Activated CD8-positive, alpha-beta memory T cell treated with anti-CD3 and anti-CD28 coated beads for 48 hours (primary cell): ENCODE results near the gene TRAF1.
"Not testable (repeated sequence)": the region's sequence is repeated elsewhere in the genome, so short reads cannot be mapped to it uniquely, and the experiment has no call there.

Experiments
- DNase-seq, 3 experiments: peaks; one replicate each; pipeline ENCODE4 v3.0.0-alpha.2; 2020; ENCODE audit warnings: low read depth in 2 of 3, low spot score in 2 of 3

The TRAF1 gene, protein sequence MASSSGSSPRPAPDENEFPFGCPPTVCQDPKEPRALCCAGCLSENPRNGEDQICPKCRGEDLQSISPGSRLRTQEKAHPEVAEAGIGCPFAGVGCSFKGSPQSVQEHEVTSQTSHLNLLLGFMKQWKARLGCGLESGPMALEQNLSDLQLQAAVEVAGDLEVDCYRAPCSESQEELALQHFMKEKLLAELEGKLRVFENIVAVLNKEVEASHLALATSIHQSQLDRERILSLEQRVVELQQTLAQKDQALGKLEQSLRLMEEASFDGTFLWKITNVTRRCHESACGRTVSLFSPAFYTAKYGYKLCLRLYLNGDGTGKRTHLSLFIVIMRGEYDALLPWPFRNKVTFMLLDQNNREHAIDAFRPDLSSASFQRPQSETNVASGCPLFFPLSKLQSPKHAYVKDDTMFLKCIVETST

DNA sequence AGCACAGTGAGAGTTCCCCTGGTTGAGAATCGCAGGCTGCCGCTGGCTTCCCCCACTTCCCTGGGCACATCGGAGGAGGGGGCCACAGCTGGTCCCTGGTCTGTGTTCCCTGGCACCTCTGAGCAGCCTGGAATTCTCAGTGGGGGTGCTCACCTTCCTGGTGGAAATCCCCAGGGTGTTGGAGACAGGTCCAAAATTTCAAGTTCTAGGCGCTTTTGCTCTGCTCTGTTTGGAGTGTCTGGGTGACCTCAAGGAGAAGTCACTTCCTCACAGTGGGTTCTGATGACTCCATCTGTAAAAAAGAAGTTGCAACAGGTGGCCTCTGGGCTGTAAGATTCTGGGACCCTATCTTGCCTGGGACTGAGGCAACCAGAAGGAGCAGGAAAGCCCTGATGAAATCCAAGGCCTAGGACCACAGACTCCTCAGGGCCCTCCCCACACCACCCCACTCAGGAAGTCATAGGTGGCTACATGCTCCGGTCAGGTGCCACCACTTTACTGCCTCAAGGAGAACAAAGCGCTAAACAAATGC, at the start of gene TRAF1:
Gene TRAF1 (minus strand): TSS at position 400 of the 532 bp plus-strand sequence. CDS start 721 bp downstream, outside the sequence.
- no peak for DNase-seq

DNA sequence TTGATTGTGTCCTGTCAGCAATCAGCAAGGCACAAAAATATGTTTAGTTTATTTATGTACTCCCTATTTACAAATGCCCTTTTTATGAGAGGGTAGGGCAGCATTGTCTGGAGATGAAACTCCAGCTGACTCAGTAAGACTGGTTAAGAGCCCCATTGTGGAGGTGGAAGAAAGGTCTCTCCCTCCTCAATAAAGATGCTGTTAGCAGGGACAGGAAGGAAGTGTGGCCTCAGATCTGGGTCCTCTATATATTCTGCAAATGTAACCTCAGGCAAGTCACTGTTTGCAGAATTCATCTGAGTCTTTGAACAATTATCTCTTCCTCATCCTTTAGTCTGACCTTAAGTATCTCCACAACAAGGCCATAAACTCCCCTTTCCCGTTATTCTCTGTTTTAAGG, 48.3 kb upstream of the TRAF1 start:
- no peak for DNase-seq

DNA sequence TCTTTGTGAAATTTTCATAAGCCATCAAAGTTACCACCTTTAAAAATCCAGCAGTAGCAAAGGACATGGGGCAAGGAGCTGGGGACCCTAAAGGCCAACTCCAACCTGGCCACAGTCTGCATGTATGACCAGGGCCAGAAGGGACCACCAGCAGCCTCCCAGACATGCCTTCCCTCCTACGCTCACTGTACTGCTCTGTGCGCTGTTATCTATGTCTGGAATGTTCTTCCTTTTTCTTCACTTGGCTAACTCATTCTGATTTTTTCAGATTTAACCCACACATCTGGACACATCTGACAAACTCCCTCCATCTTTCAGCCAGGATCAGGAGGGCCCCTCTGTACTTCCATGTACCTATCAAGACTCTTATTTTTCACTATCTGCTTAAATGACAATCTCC, 47.6 kb upstream of the TRAF1 start:
- DNase-seq = no peak

DNA sequence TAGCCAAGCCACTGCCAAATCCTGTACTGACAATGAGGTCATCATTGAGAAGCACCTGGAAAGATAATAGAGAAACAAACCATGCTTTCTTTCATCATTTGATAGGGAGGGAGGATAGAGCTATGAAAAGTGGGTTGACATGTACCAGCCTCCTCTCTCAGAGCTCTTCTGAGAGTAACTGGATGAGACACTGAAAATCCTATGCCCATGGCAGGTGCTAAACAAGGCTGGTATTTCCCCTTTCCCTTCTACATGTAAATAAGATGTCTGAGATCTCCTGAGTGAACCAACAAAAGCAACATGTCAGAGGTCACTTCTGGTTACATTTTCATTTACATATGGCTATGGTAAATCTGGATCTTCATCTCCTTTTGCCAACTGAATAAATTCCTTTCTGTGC, 45.3 kb upstream of the TRAF1 start:
- no peak for DNase-seq

DNA sequence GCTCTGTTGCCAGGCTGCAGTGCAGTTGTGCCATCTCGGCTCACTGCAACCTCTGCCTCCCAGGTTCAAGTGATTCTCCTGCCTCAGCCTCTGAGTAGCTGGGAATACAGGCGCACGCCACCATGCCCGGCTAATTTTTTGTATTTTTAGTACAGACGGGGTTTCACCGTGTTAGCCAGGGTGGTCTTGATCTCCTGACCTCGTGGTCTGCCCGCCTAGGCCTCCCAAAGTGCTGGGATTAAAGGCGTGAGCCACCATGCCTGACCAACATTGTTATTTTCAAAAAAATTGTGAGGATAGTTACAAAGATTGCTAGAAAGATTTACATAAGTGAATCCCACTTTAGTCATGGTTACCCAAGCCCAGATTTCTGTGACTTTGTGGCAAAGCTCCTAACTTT, 44.9 kb upstream of the TRAF1 start:
- not testable (repeated sequence) for DNase-seq

DNA sequence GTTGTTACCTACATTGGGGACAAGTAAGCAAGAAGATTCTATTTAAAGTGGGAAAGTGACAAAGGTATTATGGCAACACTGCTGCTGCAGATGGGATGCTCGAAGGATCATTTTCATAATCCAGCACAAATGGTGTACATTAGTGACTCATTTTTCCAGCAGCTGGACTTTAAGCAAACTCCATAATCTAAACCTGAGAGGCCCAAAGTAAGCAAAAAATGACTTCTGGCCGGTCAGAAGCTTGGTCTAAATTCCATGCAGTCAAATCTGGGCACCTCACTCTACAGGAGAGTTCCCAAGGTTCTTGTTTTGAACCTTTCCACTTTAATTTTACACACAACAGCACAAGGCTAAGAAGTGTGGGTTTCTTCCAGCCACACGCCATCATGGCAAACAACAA, 43.6 kb upstream of the TRAF1 start:
- no peak for DNase-seq

DNA sequence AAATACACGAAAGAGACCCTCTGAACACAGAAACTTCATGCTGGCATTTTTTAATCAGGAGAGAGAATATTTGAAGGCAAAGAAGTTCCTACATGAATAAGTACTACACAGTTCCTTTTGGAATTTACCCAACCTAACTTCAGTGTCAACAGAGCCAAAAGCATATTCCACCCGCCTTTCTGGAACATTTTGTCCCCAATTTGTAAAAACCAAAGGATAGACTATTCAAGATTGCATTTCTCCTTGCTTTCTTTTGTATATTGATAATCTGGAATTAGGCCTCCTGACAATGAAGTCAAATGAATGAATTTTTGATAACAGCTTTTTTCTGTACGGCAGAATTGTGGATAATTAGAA, 39.4 kb upstream of the TRAF1 start:
- no peak for DNase-seq

DNA sequence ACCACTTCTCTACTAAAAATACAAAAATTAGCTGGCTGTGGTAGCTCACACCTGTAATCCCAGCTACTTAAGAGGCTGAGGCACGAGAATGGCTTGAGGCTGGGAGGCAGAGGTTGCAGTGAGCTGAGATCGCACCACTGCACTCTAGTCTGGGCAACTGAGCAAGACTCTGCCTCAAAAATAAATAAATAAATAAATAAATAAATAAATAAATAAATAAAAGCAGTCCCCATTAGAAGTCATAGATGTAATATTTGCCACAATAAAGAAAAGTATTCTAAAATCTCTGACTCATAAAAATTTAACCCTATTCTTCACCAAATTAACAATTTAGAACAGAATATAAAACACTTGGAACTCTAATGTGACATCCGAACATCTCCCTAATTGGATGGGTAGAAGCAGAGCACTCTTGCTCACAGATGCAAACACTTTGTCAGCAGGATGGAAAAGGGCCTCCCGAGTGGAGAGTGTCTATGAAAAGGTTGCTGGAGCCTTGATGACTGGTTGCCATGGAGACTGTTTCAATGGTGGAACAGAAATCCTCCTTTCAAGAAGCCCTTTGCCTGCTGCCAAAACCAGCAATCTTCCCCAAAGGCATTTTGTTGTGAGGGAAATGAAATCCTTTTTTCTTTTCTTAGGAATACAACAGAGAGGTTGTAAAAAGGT, 38.9 kb upstream of the TRAF1 start:
- no peak for DNase-seq

DNA sequence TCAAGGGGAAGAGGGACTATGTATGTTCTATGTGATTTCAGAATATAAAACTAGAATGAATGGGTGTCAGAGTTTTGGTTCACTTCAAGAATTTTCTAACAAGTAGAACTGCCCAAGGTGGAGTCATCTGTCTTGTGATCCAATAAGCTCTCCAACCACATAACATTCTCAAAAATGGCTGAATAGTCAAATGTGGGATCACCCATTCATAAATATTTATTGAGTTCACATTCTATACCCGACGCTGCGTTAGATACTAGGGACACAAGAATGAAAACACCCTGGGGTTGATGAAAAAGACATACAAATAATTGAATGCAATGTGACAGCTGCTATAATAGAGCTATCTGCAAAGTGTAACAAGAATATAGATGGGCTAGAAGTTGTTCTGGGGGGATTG, 35.3 kb upstream of the TRAF1 start:
- DNase-seq = no peak

DNA sequence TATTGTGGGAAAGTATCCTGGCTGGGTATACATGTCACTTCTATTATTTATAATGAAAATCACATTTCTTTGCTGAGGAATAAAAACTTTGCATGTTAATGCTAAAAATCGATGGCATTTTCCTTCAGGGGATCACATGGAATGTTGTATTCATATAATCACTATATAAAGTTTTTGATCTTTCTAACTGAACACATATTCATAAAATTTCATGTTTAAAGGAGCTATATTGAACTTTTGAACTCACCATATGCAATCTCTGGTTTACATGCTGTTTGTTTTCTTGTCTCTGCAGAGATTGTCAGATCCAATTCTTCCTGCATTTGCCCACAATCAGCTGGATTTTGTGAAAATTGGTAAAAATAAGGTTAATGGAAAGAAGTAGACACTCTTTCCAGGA, 33.4 kb upstream of the TRAF1 start:
- DNase-seq = no peak

DNA sequence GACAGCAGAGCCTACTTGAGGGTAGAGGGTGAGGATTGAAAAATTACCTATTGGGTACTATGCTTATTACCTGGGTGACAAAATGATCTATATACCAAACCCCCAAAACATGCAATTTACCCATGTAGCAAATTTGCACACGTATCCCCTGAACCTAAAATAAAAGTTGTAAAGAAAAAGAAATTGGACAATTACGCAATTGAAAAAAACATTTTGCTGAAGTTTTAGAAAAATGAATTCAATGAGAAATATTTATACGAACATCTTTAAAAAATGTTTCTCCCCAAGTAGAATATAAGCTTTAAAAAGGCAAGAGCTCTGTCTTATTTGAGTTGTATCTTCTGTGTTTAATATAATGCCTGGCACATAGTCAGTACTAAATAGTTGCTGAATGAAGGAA, 30.3 kb upstream of the TRAF1 start:
- no peak for DNase-seq

DNA sequence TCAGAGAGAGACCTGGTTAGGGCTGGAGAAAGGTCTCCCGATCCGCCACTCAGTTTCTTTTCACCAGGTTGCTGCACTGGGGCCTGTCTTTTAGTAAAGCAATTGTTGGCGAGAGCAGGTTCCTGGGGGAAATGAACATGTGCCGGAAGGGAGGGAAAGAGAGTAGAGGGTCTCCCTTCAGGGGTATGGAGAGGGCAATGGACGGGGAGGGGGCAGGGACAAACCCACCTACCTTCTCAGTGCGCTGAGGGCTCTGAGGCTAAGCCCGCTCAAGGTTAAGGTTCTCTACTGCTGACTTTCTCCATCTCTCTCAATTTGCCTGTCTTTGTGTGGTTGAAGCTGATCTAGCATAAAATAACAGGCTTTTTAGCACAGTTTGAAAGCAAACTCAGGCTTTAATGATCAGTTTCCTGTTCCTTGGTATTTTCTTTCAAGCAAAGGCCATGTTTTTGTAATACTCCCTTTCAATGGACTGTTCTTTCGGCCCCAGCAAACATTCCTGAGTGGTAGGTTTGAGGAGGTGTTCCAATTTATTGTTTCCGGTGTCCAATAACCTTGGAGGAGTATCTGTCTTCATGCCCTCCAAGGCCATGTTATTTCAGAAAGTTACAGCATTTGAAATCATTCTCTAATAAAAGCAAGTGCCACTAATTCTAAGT, 25.5 kb upstream of the TRAF1 start:
- DNase-seq = no peak

DNA sequence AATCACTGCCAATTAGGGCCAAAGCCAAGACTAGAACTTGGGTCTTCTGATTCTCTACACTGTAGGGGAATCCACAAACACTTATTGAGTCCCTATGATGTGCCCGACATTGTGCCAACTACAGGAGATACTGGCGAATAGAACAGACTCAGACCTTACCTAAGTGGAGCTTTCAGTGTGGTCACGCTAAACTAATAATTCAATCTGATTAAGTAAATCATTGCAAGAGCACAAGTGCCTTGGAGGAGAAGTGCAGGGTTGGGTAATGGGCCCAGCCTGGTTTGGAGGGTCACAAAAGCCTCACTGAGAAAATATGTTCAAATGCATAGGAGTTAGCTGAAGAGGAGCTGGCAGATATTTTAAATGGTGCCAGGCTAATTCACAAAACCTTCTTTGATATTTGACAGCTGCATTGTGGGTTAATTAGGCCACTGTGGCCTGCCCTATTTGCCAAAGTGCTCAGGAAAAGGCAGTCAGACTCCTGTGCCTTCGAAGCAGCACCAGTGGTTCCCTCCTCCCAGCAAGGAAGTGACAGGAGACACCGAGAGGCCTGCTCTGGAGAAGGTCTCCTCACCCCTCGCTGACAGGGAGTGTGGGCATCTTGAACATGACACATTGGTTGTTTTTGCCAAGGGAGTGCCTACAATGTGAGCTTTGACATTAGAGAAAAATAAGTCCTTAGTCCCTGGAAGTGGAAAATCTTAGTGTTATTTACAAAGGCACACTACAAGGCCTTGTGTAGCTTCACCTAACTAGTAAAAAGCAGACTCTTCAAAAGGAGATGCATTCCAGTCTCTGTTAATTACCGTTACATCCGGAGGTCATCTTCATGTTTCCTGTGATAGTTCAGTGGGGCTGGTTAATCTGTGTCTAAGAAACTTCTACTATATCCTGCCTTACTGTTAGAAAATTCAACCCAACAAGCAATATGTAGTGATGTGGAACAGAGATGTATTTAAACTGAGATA, 24.1 kb upstream of the TRAF1 start:
- DNase-seq = no peak

DNA sequence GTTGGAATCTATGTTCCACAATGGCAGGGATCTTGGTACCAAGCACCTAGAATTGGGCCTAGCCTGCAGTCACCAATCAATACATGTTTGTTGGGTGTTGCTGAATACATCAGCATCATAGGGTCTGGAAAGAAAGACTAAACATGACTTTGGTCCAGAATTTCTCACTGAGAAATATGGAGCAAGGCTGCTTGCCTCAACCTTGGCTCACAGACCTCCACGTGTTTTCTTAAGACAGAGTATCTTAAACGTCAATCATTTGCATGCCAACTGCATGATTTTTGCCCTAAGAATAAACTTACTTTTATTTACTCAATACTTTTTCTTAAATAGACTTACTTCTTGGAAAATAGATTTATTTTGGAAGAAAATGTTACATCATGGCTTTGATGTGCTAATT, 22.7 kb upstream of the TRAF1 start:
- no peak for DNase-seq

DNA sequence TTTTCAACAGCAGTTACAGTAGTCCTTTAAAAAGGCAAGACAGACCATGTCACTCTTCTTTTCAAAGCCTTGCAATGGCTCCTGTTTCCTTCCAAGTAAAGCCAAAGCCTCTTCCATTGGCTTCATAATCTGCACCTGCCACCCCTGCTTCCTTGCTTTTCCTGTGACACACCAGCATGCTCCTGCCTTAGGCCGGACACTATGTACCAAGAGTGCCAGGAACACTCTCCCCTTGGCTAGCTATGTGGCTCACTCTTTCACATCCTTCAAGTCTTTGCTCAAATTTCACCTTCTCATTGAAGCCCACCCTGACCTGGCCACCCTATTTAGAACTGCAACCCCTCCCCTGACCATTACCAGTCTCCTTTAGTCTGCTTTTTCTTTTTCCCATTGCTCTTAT, 22.2 kb upstream of the TRAF1 start:
- no peak for DNase-seq

DNA sequence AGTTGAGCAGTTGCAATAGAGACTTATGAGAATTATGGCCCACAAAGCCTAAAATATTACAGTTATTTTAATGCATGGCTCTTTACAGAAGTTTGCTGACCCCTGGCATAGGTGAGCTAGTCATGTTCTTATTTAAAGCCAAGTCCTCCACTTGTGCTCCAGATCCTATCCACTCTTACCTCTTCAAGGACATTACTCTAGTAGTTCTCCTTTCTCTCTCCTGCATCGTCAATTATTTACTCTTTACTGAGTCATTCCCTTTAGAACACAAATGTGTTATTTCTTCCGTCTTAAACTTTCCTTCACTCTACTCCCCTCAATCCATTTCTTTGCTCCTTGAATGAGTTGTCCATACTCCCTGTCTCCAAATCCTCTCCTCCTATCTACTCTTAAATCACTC, 20.6 kb upstream of the TRAF1 start:
- no peak for DNase-seq

DNA sequence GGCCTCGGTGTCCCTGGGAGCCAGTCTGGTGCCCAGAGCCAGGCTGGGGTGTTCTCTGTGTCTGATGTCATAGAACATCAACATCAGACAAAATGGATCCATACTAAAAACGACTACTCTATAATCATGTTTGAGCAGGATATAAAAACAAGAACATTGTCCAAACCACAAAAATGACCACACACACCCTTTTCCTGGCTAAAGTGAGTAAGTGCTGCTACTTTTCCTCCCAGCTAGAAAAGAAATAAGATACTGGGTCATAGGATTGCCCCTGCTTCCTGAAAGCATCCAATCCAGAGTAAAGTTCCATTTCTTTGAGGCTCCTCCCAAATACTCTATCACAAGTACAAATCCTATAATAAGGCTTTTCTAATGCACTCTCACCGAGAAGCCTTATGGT, 19.7 kb upstream of the TRAF1 start:
- no peak for DNase-seq

DNA sequence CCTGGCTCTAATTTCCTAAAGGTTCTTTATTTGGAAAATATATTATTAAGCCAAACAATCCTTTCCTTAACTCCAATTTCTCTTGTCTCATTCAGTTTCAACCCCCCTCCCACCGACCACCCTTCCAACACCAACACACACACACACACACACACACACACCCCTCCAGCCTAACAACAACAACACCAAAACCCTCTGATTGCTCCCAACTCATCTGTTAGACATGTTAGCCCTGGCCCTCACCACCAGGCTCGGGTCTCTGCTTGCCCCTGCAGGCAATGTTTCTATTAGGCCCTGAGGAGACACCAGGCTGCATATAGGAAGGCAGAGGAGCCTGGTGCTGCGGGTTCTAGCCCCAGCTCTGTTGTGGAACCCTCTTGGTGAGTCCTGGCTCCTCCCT, 18.4 kb upstream of the TRAF1 start:
- no peak for DNase-seq

DNA sequence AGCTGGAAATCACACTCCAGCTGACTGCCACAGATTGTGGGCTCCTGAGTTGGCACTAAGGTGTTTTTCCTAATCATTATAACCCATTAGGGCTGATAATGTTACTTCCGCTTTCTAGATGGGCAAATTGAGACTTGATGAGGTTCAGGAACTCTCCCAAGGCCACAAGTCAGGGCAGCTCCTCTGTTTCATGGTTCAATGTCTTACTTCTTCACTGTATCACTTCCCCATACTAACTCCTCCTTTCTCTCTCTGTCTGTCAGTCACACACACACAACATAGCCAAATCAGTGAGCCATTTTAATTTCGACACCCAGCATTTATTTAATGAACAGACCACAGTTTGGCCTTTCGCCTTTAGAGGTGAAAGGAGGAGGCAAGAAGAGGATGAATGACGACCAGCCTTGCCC, 17.8 kb upstream of the TRAF1 start:
- DNase-seq = no peak

DNA sequence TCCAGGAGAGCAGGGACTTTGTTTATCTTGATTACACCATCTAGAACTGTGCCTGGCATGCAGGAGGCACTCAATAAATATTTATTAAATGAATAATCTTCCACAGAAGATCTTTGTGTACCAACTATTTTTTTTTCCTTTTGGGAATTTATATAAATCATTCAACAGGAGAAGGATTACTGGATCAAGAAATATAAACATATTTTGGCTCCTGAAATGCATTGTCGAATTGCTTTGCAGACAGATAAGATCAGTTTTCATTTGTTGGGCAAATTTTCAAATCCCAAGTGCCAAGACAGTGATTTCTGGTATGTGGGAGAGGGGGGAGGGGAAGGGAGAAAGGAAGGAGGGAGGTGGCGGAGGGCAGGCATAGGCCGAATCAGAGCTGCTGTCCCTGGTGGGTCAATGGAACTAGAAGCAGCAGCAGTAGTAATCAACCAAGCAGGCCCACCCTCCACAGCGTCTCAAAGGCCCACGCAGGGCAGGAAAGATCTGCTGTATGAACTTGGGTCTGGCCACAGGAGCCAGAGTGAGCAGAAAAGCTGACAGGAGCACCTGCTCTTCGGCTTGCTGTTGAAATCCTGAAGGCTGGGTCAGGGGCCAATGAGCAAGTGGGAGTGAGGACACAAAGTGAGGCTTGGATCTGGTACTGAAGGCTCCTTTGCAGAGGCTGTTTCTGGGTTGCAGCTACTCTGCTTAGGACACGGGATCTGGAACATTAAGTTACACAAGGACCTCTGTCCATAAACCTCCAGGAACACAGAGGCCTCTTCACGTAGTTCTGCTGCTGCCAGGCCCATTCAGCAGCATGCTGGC, 15.8 kb upstream of the TRAF1 start:
- no peak for DNase-seq
